Stimulated activated CD4-positive, alpha-beta T cell treated with anti-CD3 and anti-CD28 coated beads, Interleukin-12 subunit alpha, Interleukin-12 subunit beta, amount 100 ng/mL, for 4 hours (primary cell): ENCODE results near the gene FAM180A.
"Not testable (repeated sequence)": the region's sequence is repeated elsewhere in the genome, so short reads cannot be mapped to it uniquely, and the experiment has no call there.

Experiments used
- DNase-seq: peaks from one replicate; pipeline ENCODE4 v3.0.0-alpha.2; 2020

Gene FAM180A

DNA sequence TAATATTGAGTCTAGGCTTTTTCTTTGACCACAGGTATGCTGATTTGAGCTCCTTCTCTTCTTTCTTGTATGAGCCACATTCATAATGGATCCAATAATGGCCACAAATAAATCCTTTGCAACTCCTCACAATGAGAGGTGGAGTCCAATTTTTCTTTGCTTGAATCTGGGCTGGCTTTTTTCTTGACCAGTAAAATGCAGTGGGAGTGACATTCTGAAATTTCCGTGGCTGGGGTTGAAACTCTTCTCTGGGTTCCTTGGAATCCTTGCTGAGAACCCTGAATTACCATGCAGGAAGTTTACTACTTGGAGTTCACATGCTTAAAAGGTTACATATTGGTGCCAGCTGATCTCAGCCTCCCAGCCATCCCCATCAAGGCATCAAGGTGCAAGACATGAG lies 22.4 kb upstream of the FAM180A start:
- DNase-seq: no peak

GRCh38 chr7:135770139-135770710 lies 21.6 kb upstream of the FAM180A start:
- no peak for DNase-seq

GRCh38 chr7:135769005-135769802 lies 20.6 kb upstream of the FAM180A start:
- DNase-seq: no peak

- DNase-seq: no peak
These were observed 19.9 kb upstream of the FAM180A start for GRCh38 chr7:135768467-135768866.

DNA sequence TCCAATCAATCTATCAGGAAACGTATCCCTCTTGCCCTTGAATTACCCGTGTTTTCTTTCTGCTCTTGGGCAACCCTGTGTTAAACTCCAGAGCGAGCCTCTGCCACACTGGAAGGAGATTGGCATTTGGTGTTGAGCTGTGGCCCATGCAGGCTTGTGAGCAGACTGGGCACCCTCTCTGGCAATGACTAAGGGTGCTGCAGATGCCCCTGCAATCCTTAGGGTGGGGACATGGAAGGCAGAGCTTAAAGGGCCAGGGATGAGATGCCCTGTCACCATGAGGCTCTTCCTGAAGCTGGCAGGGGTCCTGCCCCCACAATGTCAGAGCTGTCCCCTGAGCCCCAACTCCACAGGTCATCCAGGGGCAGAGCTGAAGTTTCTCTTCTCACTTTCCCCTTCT lies 19.5 kb upstream of the FAM180A start:
- no peak for DNase-seq

DNA sequence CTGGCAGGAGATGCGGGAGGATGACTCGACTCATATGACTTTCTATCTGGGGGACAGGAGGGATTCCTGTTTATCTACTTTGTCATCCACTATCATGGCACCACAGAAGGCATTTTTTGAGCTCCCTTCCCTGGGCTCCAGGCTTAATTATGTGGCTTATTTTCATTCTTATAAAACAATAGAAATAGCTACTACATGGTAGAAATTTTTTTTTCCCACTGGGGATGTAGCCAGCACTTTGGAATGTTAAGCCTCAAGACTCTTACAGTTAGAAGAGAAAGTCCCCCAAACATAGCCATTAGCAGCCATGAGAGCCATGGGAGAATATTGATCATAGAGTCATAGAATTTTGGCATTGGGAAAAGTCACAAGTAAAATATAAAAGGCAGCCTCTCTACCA lies 14.6 kb upstream of the FAM180A start:
- no peak for DNase-seq

- no peak for DNase-seq
These were observed 13.3 kb upstream of the FAM180A start for GRCh38 chr7:135761751-135762488.

GRCh38 chr7:135759532-135759931 lies 10.9 kb upstream of the FAM180A start:
- no peak for DNase-seq

- DNase-seq: no peak
These were observed 9.9 kb upstream of the FAM180A start for GRCh38 chr7:135758531-135758932.

GRCh38 chr7:135757719-135758411 lies 9.3 kb upstream of the FAM180A start:
- no peak for DNase-seq

DNA sequence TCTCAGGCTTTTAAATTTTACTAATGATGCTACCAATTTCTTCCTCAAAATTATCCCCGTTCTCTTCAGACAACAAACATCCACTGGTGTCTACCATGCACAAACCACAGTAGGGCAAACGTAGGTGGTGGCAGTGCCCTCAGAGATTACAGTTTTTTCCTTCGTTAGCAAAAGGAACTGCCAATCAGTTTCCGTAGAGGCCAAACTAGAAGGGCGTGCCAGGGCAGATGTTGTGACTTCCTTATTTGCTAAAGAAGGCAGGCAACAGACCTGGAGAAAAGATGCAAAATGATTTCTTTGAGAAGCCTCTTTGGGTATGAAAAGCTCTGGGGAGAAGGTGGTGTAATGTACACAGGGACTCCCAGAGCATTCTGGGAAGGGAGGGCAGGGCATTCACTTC lies 7.6 kb upstream of the FAM180A start:
- no peak for DNase-seq

DNA sequence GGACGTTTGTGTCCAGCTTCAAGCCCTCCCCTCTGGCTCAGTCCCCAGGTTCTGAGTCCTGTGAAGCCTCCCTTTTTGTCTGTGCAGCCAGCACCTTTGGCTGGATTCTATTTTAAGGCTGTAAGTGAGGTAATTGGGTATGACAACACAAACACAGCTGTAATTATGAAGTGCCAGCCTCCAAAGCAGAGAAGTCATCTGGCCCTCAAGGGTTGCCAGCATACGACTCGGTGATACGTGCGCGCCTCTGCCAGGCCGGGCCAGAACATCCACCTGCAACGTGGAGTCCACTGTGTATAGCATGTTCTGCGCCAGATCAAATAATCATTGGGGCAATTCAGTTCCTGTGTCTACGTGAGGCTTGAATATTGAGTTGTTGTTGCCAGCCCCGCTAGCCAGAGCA lies 6.7 kb upstream of the FAM180A start:
- DNase-seq: no peak

DNA sequence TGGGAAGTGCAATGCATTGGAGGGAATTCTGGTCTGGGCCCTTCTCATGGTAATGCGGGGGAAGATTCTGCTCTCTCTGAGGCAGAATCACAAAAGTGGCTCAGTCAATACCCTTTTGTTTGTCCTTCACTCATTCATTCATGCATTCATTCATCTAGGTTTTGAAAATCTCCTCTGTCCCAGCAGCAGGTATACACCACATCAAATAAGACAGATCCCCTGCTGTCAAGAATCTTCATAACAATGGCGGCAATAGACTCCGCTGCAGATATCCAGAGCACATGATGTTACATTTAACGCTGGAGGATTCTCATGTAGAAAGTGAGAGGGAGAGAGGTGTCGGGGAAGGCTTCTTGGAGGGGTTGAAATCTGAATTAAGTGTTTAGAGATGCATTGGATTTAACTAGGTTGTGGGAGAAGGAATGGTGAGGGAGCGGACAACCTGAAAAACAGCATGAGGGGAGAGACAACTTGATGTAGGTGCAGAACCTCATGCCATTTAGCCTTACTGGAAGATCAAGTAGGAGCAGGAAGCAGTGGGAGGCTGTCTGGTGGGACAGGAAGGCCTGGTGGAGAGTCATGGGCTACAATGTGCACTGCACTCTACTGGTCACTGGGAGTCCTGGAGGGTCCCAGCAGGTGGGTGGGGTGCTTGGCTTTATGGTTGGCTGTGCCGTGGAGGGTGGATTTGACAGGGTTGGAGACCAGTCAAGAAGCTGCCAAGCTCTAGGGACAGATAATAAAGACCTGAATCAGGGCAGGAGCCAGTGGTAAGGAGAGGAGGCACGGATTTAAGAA lies 5.2 kb upstream of the FAM180A start:
- DNase-seq: no peak

GRCh38 chr7:135747366-135747765 lies 1.2 kb downstream of the FAM180A start:
- DNase-seq: no peak

- no peak for DNase-seq
These were observed 2.8 kb downstream of the FAM180A start for GRCh38 chr7:135745703-135746312.

DNA sequence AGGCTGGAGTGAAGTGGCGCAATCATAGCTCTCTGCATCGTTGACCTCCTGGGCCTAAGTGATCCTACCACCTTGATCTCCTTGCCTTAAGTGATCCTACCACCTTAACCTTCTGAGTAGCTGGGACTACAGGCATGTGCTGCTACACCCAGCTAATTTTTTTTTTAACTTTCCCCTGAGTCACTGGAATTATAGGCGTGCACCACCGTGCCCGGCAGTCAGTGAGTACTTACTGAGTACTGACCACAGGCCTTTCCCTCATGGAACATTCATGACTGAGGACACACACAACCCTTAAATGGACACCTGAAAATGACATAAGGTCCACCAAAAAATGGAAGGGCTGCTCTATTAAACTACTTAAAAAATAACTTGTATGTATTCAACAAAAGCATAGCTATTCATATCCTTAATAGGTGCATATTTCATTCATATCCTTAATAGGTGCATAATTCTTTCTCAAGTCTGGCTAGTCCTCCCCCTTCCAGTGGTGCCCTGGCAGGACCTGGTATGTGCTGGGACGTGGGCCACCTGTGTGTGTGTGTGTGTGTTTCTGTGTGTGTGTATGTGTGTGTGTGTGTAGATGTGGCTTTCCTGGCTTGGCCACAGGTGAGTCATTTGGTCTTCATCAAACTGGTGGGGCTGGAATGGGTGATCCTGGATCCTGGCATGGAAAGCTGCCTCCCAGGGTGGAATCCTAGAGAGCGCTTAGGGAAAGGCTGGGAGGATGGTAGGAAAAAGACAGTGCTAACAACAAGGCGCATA lies 3.5 kb downstream of the FAM180A start:
- no peak for DNase-seq

GRCh38 chr7:135743907-135744731 lies 4.5 kb downstream of the FAM180A start:
- DNase-seq: no peak

DNA sequence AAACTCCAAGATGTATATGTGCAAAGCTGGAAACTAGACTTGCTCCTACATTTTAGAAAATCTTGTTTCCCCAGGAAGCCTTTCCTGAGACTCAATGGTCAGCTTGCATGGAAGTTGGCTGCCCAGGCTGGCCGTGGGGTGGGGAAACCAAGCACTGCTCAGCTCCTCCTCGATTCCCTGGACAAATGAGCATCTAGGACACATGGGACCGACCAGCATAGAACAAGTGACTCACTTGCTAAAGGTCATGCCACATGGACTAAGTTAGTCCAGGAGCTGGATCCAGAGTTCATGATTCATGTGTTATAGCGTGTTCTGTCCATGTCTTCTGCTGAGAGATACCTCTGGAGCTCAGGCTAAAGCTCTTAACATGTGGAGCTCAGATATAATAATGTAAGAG lies 6.2 kb downstream of the FAM180A start:
- no peak for DNase-seq

DNA sequence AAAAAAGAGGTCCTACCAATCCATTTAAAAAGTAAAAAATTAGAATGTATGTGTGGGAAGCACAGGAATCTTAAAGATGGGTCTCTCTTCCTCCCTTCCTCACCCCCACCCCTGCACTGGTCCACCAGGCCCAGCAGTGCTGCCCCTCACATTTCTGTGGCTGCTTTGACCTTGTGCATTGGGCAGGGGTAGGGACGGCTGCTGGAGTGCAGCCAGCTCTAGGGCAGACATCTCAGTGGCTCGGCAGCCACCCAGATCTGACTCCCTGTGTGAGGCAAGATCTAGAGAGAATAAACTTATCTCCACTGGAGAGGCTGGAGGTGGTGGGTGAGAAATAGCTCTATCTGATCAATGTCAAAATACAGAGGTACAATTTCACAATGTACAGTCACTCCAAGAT lies 6.7 kb downstream of the FAM180A start:
- DNase-seq: no peak

- DNase-seq: no peak
These were observed 7.7 kb downstream of the FAM180A start for GRCh38 chr7:135740889-135741288.

DNA sequence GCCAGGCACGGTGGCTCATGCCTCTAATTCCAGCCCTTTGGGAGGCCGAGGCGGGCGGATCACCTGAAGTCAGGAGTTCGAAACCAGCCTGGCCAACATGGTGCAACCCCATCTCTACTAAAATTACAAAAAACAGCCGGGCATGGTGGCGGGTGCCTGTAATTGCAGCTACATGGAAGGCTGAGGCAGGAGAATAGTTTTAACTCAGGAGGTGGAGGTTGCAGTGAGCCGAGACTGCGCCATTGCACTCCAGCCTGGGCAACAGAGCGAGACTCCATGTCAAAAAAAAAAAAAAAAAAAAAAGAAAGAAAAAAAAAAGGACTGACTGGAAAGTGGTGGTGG lies 11.3 kb downstream of the FAM180A start:
- DNase-seq: not testable (repeated sequence)
